Breast epithelium (tissue), 3 donors: ENCODE data around the gene GFRA4.

Source experiments
- CTCF ChIP-seq, 3 donors: fragments of 450-650 bp; IDR thresholded peaks; one replicate each; pipeline ENCODE4 v1.5.1; 2016 to 2017; ENCODE audit warnings: antibody characterized with exemption in 3 of 3, mild to moderate bottlenecking in 3 of 3, moderate library complexity in 3 of 3
- POLR2AphosphoS5 ChIP-seq, 3 donors: sonication (generic); formaldehyde crosslinking; IDR thresholded peaks; one replicate each; pipeline ENCODE4 v1.6.1; 2017; ENCODE audit warnings: antibody characterized with exemption in 3 of 3

- no peak for TF ChIP-seq CTCF (IDR thresholded peaks at IDR 0.05)
- no peak for TF ChIP-seq POLR2AphosphoS5 (IDR thresholded peaks at IDR 0.05)
These were observed 17.7 kb downstream of the GFRA4 start for GRCh38 chr20:3645309-3646066.
